GM23338 (cell line): Measurements from ENCODE around the gene GLRX. TPM values are rescaled to one million over a fixed set of nuclear protein-coding genes. Genes with fewer than 3 reads are reported as not detected.
"Not testable (repeated sequence)": the region's sequence is repeated elsewhere in the genome, so short reads cannot be mapped to it uniquely, and the experiment has no call there.

Experiments
- ATAC-seq: fragments of 200-7000 bp; cut with Tn5 transposase; 3 replicates; pipeline ENCODE4 v1.9.1; 2020
- DNase-seq: peaks from one replicate; pipeline ENCODE4 v3.0.0-alpha.2; 2015; ENCODE audit warnings: low spot score
- H2AFZ ChIP-seq: fragments of 200-600 bp; sonication (generic); 2 replicates; pipeline ENCODE4 v1.8.0; 2016; ENCODE audit warnings: antibody characterized with exemption, mild to moderate bottlenecking, moderate library complexity
- H3F3A ChIP-seq: fragments of 200-600 bp; sonication (generic); replicated peaks from 2 replicates; pipeline ENCODE4 v1.8.0; 2017; ENCODE audit warnings: antibody characterized with exemption, mixed run types, low read depth
- H3K27ac ChIP-seq: fragments of 200-600 bp; sonication (generic); 2 replicates; pipeline ENCODE4 v1.6.1; 2016; ENCODE audit warnings: low read depth
- H3K27me3 ChIP-seq: fragments of 200-600 bp; sonication (generic); 2 replicates; pipeline ENCODE4 v1.8.0; 2016; ENCODE audit warnings: mild to moderate bottlenecking, mixed run types, moderate library complexity; ENCODE audit not compliant: insufficient read depth
- H3K36me3 ChIP-seq: fragments of 200-600 bp; sonication (generic); 2 replicates; pipeline ENCODE4 v1.8.0; 2016; ENCODE audit warnings: mild to moderate bottlenecking; ENCODE audit not compliant: insufficient read depth
- H3K4me1 ChIP-seq: fragments of 200-600 bp; sonication (generic); 2 replicates; pipeline ENCODE4 v1.8.0; 2016; ENCODE audit warnings: mild to moderate bottlenecking, moderate library complexity; ENCODE audit not compliant: insufficient read depth
- H3K4me2 ChIP-seq: fragments of 200-600 bp; sonication (generic); 2 replicates; pipeline ENCODE4 v1.7.1; 2017; ENCODE audit warnings: mixed run types
- H3K4me3 ChIP-seq: fragments of 200-600 bp; sonication (generic); 2 replicates; pipeline ENCODE4 v1.6.1; 2016; ENCODE audit warnings: mixed run types
- H3K79me2 ChIP-seq: fragments of 200-600 bp; sonication (generic); replicated peaks from 2 replicates; pipeline ENCODE4 v1.8.0; 2017; ENCODE audit warnings: mild to moderate bottlenecking; ENCODE audit not compliant: insufficient read depth
- H3K9me2 ChIP-seq: fragments of 200-600 bp; sonication (generic); 2 replicates; pipeline ENCODE4 v1.8.0; 2017; ENCODE audit not compliant: insufficient read depth
- H4K20me1 ChIP-seq: fragments of 200-600 bp; sonication (generic); replicated peaks from 2 replicates; pipeline ENCODE4 v1.8.0; 2017; ENCODE audit warnings: mild to moderate bottlenecking; ENCODE audit not compliant: insufficient read depth
- H3K27ac Mint-ChIP-seq: 2 replicates; pipeline ENCODE4 v1.8.0; 2020; ENCODE audit warnings: inconsistent platforms, mild to moderate bottlenecking, moderate library complexity, mixed read lengths
- H3K27me3 Mint-ChIP-seq: 3 replicates; pipeline ENCODE4 v1.8.0; 2022; ENCODE audit warnings: low read depth, mild to moderate bottlenecking, moderate library complexity, mixed read lengths, inconsistent platforms; ENCODE audit not compliant: insufficient read depth, poor library complexity
- H3K36me3 Mint-ChIP-seq: 3 replicates; pipeline ENCODE4 v1.8.0; 2021; ENCODE audit warnings: low read depth, mild to moderate bottlenecking, inconsistent platforms, moderate library complexity, mixed read lengths
- H3K4me1 Mint-ChIP-seq: 3 replicates; pipeline ENCODE4 v1.8.0; 2020; ENCODE audit warnings: mild to moderate bottlenecking, inconsistent platforms, mixed read lengths
- H3K4me3 Mint-ChIP-seq: 3 replicates; pipeline ENCODE4 v1.8.0; 2021; ENCODE audit warnings: moderate library complexity, mild to moderate bottlenecking, inconsistent platforms, mixed read lengths
- H3K9me3 Mint-ChIP-seq: 3 replicates; pipeline ENCODE4 v1.8.0; 2020; ENCODE audit warnings: moderate library complexity, mild to moderate bottlenecking, inconsistent platforms, mixed read lengths
- CREB1 ChIP-seq: fragments of 250-450 bp; sonication (Bioruptor Pico); IDR thresholded peaks from 2 replicates; pipeline ENCODE4 v1.5.0; 2020; ENCODE audit warnings: low read depth, mild to moderate bottlenecking, moderate library complexity
- CTCF ChIP-seq, 2 experiments: fragments of 200-600 bp in 1 of 2; sonication (generic) in 1 of 2; conservative IDR thresholded peaks; 2 replicates each; pipeline versions ENCODE4 v1.5.1 to v1.6.1; 2016 to 2017; ENCODE audit warnings: antibody characterized with exemption in 2 of 2, low read depth in 2 of 2, mild to moderate bottlenecking in 2 of 2, moderate library complexity in 1 of 2
- EZH2 ChIP-seq: fragments of 200-600 bp; sonication (generic); IDR thresholded peaks from one replicate; pipeline ENCODE4 v1.8.0; 2017; ENCODE audit warnings: antibody characterized with exemption, mild to moderate bottlenecking, low read depth; ENCODE audit not compliant: unreplicated experiment
- JUNB ChIP-seq: IDR thresholded peaks from one replicate; pipeline ENCODE4 v1.6.1; 2016; ENCODE audit warnings: antibody characterized with exemption; ENCODE audit not compliant: unreplicated experiment
- POLR2AphosphoS5 ChIP-seq: IDR thresholded peaks from 2 replicates; pipeline ENCODE4 v1.6.1; 2016; ENCODE audit warnings: antibody characterized with exemption, low read depth
- REST ChIP-seq: IDR thresholded peaks from one replicate; pipeline ENCODE4 v1.6.1; 2018; ENCODE audit warnings: antibody characterized with exemption; ENCODE audit not compliant: unreplicated experiment
- ZNF114 ChIP-seq: fragments of 250-450 bp; sonication (Bioruptor Pico); IDR thresholded peaks from 2 replicates; pipeline ENCODE4 v1.5.0; 2020; ENCODE audit warnings: mild to moderate bottlenecking, moderate library complexity
- ZNF331 ChIP-seq: fragments of 250-450 bp; sonication (Bioruptor Pico); IDR thresholded peaks from 2 replicates; pipeline ENCODE4 v1.5.0; 2020; ENCODE audit warnings: low read depth, mild to moderate bottlenecking, moderate library complexity
- ZNF462 ChIP-seq: fragments of 250-450 bp; sonication (Bioruptor Pico); IDR thresholded peaks from 2 replicates; pipeline ENCODE4 v1.5.0; 2020; ENCODE audit warnings: mild to moderate bottlenecking, moderate library complexity
- polyA plus RNA-seq: library from polyadenylated mRNA; unstranded; fragments of >200 nt; fragmentation: Nextera tagmentation; extraction: Ambion mirVana; gene quantifications from 2 replicates; pipeline ENCODE4 v1.2.1, GENCODE V29; 2016
- total RNA-seq: library from RNA; depleted of rRNA; stranded (reverse); fragments of >200 nt; shearing (Covaris generic); gene quantifications from 2 replicates; pipeline ENCODE4 v1.2.3, GENCODE V29; 2014

GLRX gene
- total and polyA plus RNA-seq, 2 experiments from 2014 or later, result 9.5 to 42.2 TPM

- not testable (repeated sequence) for H3K9me3 Mint-ChIP-seq, H3K4me2 ChIP-seq, DNase-seq, H4K20me1 ChIP-seq, H3K27me3 ChIP-seq, H3K27ac ChIP-seq, H3K36me3 Mint-ChIP-seq, H3K4me3 Mint-ChIP-seq, H3K36me3 ChIP-seq, ATAC-seq, H3K79me2 ChIP-seq, H3F3A ChIP-seq, H3K27ac Mint-ChIP-seq, H2AFZ ChIP-seq, H3K9me2 ChIP-seq, H3K4me3 ChIP-seq, H3K27me3 Mint-ChIP-seq
- peaks cover 32% of the 10 kb centered on the region for H3K4me1 ChIP-seq
- H3K4me1 Mint-ChIP-seq, result peaks cover 68% of the 10 kb centered on the region
These were observed 9.5 kb downstream of the GLRX start for GRCh38 chr5:95813035-95813434.

GRCh38 chr5:95812074-95812471, 10.5 kb downstream of the GLRX start:
- no peak for DNase-seq
- H3K4me1 Mint-ChIP-seq, result peaks cover 59% of the 10 kb centered on the region
- H3K4me1 ChIP-seq, result peaks cover 25% of the 10 kb centered on the region
- peaks cover 1% of the 10 kb centered on the region for H3K27me3 Mint-ChIP-seq
- H3K9me2 ChIP-seq, result no peaks in the 10 kb centered on the region
- no peaks in the 10 kb centered on the region for H4K20me1 ChIP-seq
- H3K79me2 ChIP-seq, result no peaks in the 10 kb centered on the region
- H3K4me2 ChIP-seq, result no peak overlapping the region
- no peaks in the 10 kb centered on the region for H3K27me3 ChIP-seq
- H3K9me3 Mint-ChIP-seq, result no peaks in the 10 kb centered on the region
- H3K4me3 ChIP-seq, result no peak overlapping the region
- no peak overlapping the region for H3K27ac ChIP-seq
- no peak overlapping the region for H3K4me3 Mint-ChIP-seq
- peak; percentile 31 for ATAC-seq
- no peaks in the 10 kb centered on the region for H3K36me3 ChIP-seq
- H3K27ac Mint-ChIP-seq, result no peak overlapping the region
- no peaks in the 10 kb centered on the region; the same call in 2 of the 3 replicates for H3K36me3 Mint-ChIP-seq
- no peak for TF ChIP-seq ZNF114 (CRISPR knock-in tag)
- TF ChIP-seq JUNB, result no peak
- no peak for TF ChIP-seq ZNF331 (CRISPR knock-in tag)
- no peak for TF ChIP-seq POLR2AphosphoS5
- TF ChIP-seq REST, result no peak
- no peak for TF ChIP-seq ZNF462 (CRISPR knock-in tag)
- TF ChIP-seq CREB1, result no peak
- TF ChIP-seq EZH2, result no peak
- no peak for TF ChIP-seq CTCF (conservative IDR thresholded peaks at IDR 0.05; ENCODE audit: low read depth in 2 of 2)
- no peak overlapping the region for H2AFZ ChIP-seq
- H3F3A ChIP-seq, result no peaks in the 10 kb centered on the region
